ENCODE measurements around the gene IGLL1. TPM values are rescaled to one million over a fixed set of nuclear protein-coding genes. Genes with fewer than 3 reads are reported as not detected.
"Not testable (repeated sequence)": the region's sequence is repeated elsewhere in the genome, so short reads cannot be mapped to it uniquely, and the experiment has no call there.

Gene IGLL1
- total RNA-seq, 1 experiment from 2014 or later = not detected

DNA sequence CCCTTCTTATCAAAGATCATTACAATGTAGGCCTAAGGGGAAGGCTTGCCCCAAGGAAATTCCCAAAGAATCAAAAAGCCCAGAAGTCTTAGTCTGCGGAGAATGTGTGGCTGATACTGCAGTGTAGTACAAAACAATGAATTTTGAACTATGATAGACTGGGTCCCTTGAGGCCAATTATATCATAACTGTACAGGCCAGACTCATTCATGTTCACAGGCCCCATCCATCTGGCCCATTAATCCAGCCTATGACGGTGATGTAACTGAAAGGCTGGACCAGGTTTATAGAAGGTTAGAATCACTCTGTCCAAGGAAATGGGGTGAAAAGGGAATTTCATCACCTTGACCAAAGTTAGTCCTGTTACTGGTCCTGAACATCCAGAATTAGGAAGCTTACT lies 35.2 kb downstream of the IGLL1 start:
- no peaks in the 10 kb centered on the region for H3K9me3 ChIP-seq (ENCODE audit: control insufficient read depth, insufficient read depth, low read depth, low read length)
- H3K27ac ChIP-seq (ENCODE audit: low read length) = no peak overlapping the region
- no peak for DNase-seq (ENCODE audit: low read depth, low spot score)
- intact Hi-C loops (cut with micrococcal nuclease; ENCODE audit: unreplicated experiment) = no loop called here
- no peaks in the 10 kb centered on the region for H3K27me3 ChIP-seq (ENCODE audit: control insufficient read depth, insufficient read depth, low read length)
- no peak overlapping the region for H3K4me3 ChIP-seq (ENCODE audit: low read depth in 2 of 2, low read length in 2 of 2)
- TF ChIP-seq SIN3A (IDR thresholded peaks at IDR 0.05; ENCODE audit: borderline replicate concordance, insufficient read depth, low read depth, low read length) = no peak
- TF ChIP-seq TCF7L2 (IDR thresholded peaks at IDR 0.05; ENCODE audit: low read depth, low read length) = no peak
- no peak for TF ChIP-seq POLR2AphosphoS5 (IDR thresholded peaks at IDR 0.05; ENCODE audit: low read depth, low read length)
- TF ChIP-seq, protein P1, sequence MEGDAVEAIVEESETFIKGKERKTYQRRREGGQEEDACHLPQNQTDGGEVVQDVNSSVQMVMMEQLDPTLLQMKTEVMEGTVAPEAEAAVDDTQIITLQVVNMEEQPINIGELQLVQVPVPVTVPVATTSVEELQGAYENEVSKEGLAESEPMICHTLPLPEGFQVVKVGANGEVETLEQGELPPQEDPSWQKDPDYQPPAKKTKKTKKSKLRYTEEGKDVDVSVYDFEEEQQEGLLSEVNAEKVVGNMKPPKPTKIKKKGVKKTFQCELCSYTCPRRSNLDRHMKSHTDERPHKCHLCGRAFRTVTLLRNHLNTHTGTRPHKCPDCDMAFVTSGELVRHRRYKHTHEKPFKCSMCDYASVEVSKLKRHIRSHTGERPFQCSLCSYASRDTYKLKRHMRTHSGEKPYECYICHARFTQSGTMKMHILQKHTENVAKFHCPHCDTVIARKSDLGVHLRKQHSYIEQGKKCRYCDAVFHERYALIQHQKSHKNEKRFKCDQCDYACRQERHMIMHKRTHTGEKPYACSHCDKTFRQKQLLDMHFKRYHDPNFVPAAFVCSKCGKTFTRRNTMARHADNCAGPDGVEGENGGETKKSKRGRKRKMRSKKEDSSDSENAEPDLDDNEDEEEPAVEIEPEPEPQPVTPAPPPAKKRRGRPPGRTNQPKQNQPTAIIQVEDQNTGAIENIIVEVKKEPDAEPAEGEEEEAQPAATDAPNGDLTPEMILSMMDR (IDR thresholded peaks at IDR 0.05) = no peak
- no peak for TF ChIP-seq REST (IDR thresholded peaks at IDR 0.05; ENCODE audit: insufficient read depth in 1 of 2, low read depth in 2 of 2, low read length in 1 of 2)
- no peak for ATAC-seq
- no TSS peak for BruUV-seq (replicated peaks)
- ChIA-PET CTCF (no interaction called here), POLR2A (no interaction called here)
- in situ Hi-C loops (cut with HindIII; ENCODE audit: low pct_unique_long_range_greater_than_20kb, low sequenced_read_pairs) = no loop called here
- no peaks in the 10 kb centered on the region for H3K36me3 ChIP-seq (ENCODE audit: control insufficient read depth, insufficient read depth, low read length)
- no peaks in the 10 kb centered on the region; the same call in 1 of the 2 replicates for H3K4me1 ChIP-seq (ENCODE audit: control insufficient read depth, insufficient read depth, low read length)

DNA sequence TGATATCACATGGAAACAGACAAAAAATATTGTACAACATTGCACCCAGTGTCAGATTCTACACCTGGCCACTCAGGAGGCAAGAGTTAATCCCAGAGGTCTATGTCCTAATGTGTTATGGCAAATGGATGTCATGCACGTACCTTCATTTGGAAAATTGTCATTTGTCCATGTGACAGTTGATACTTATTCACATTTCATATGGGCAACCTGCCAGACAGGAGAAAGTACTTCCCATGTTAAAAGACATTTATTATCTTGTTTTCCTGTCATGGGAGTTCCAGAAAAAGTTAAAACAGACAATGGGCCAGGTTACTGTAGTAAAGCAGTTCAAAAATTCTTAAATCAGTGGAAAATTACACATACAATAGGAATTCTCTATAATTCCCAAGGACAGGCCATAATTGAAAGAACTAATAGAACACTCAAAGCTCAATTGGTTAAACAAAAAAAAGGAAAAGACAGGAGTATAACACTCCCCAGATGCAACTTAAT lies 36.5 kb downstream of the IGLL1 start:
- in situ Hi-C loops (cut with HindIII; ENCODE audit: low pct_unique_long_range_greater_than_20kb, low sequenced_read_pairs); DNase-seq (ENCODE audit: low read depth, low spot score); H3K4me1 ChIP-seq (ENCODE audit: control insufficient read depth, insufficient read depth, low read length); H3K4me3 ChIP-seq (ENCODE audit: low read depth in 2 of 2, low read length in 2 of 2); H3K9me3 ChIP-seq (ENCODE audit: control insufficient read depth, insufficient read depth, low read depth, low read length); H3K36me3 ChIP-seq (ENCODE audit: control insufficient read depth, insufficient read depth, low read length); H3K27me3 ChIP-seq (ENCODE audit: control insufficient read depth, insufficient read depth, low read length); ATAC-seq; intact Hi-C loops (cut with micrococcal nuclease; ENCODE audit: unreplicated experiment); CTCF ChIA-PET; H3K27ac ChIP-seq (ENCODE audit: low read length); BruUV-seq (replicated peaks): not testable (repeated sequence)
- POLR2A ChIA-PET = interaction anchor here (0.7 kb wide), 1 partner anchor 171 kb away, joined by 3 read pairs; no protein-coding TSS in a partner anchor

DNA sequence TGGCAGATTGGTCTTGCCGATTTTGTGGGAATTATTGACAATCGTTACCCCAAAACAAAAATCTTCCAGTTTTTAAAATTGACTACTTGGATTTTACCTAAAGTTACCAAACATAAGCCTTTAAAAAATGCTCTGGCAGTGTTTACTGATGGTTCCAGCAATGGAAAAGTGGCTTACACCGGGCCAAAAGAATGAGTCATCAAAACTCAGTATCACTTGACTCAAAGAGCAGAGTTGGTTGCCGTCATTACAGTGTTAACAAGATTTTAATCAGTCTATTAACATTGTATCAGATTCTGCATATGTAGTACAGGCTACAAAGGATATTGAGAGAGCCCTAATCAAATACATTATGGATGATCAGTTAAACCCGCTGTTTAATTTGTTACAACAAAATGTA lies 37.2 kb downstream of the IGLL1 start:
- BruUV-seq (replicated peaks) = no TSS peak
- ChIA-PET POLR2A (no interaction called here), CTCF (no interaction called here)
- Histone ChIP-seq H3K27me3 (ENCODE audit: control insufficient read depth, insufficient read depth, low read length) (no peaks in the 10 kb centered on the region), H3K4me1 (ENCODE audit: control insufficient read depth, insufficient read depth, low read length) (no peaks in the 10 kb centered on the region; the same call in 1 of the 2 replicates), H3K9me3 (ENCODE audit: control insufficient read depth, insufficient read depth, low read depth, low read length) (no peaks in the 10 kb centered on the region), H3K27ac (ENCODE audit: low read length) (no peak overlapping the region), H3K4me3 (ENCODE audit: low read depth in 2 of 2, low read length in 2 of 2) (no peak overlapping the region), H3K36me3 (ENCODE audit: control insufficient read depth, insufficient read depth, low read length) (no peaks in the 10 kb centered on the region)
- TF ChIP-seq, protein P1 (IDR thresholded peaks at IDR 0.05) = no peak
- TF ChIP-seq TCF7L2 (IDR thresholded peaks at IDR 0.05; ENCODE audit: low read depth, low read length) (no peak), REST (IDR thresholded peaks at IDR 0.05; ENCODE audit: insufficient read depth in 1 of 2, low read depth in 2 of 2, low read length in 1 of 2) (no peak), POLR2AphosphoS5 (IDR thresholded peaks at IDR 0.05; ENCODE audit: low read depth, low read length) (no peak), SIN3A (IDR thresholded peaks at IDR 0.05; ENCODE audit: borderline replicate concordance, insufficient read depth, low read depth, low read length) (no peak)
- DNase-seq (ENCODE audit: low read depth, low spot score) (no peak), ATAC-seq (no peak)
- in situ Hi-C loops (cut with HindIII; ENCODE audit: low pct_unique_long_range_greater_than_20kb, low sequenced_read_pairs) = no loop called here
- intact Hi-C loops (cut with micrococcal nuclease; ENCODE audit: unreplicated experiment) = loop anchor here (1.0 kb wide), 1 partner anchor 48 kb away; no protein-coding TSS in a partner anchor

Measured in Panc1 (cell line).